Right lobe of liver (tissue), 4 donors: Measurements from ENCODE around the gene TMX4.

ENCODE experiments used
- POLR2A ChIP-seq: fragments of 450-650 bp; IDR thresholded peaks from one replicate; pipeline ENCODE4 v1.6.1; 2017; ENCODE audit warnings: antibody characterized with exemption, mild to moderate bottlenecking
- TF ChIP-seq, protein P1 (sequence below), 4 donors: fragments of 200-600 bp in 3 of 4; fragments of 450-650 bp in 1 of 4; IDR thresholded peaks; one replicate each; pipeline versions ENCODE4 v1.5.1 to v1.8.0; 2016 to 2022; ENCODE audit warnings: antibody characterized with exemption in 4 of 4, mild to moderate bottlenecking in 2 of 4
- donor health status: DM: no; HTN: no; CAD: no.
- donor health status: DM: no; HTN: no; CAD: no.
- donor health status: DM: no; HTN: yes; CAD: no.

DNA sequence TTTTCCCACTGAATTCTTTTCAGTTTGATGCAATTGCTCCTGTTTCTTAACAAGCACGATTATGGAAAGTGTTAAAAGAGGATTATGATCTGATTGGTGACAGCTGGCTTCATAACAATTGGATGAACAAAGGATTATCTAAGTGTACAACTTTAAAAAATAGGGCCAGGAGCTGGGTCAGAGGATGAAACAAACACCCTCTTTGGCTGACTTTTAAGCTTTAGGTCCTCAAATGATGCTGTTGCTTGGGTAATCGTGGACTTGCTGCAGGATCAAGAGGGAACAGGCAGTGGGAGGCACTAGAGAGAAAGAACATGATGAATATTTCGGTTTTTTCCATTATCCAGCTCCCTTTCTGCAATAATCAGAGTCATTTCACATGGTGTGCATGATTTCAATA, 35.5 kb upstream of the TMX4 start:
- TF ChIP-seq, protein P1, sequence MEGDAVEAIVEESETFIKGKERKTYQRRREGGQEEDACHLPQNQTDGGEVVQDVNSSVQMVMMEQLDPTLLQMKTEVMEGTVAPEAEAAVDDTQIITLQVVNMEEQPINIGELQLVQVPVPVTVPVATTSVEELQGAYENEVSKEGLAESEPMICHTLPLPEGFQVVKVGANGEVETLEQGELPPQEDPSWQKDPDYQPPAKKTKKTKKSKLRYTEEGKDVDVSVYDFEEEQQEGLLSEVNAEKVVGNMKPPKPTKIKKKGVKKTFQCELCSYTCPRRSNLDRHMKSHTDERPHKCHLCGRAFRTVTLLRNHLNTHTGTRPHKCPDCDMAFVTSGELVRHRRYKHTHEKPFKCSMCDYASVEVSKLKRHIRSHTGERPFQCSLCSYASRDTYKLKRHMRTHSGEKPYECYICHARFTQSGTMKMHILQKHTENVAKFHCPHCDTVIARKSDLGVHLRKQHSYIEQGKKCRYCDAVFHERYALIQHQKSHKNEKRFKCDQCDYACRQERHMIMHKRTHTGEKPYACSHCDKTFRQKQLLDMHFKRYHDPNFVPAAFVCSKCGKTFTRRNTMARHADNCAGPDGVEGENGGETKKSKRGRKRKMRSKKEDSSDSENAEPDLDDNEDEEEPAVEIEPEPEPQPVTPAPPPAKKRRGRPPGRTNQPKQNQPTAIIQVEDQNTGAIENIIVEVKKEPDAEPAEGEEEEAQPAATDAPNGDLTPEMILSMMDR (IDR thresholded peaks at IDR 0.05), result no peak
- no peak for TF ChIP-seq POLR2A
